Glomerular visceral epithelial cell (primary cell): ENCODE data around the gene EGFR.
"Not testable (repeated sequence)": the region's sequence is repeated elsewhere in the genome, so short reads cannot be mapped to it uniquely, and the experiment has no call there.

ENCODE experiments used
- DNase-seq: peaks from one replicate; pipeline ENCODE4 v3.0.0-alpha.2; 2016; ENCODE audit errors: extremely low spot score

Gene EGFR

GRCh38 chr7:55167296-55167695, 148.5 kb downstream of the EGFR start:
- DNase-seq = not testable (repeated sequence)

- no peak for DNase-seq
These were observed 151.7 kb downstream of the EGFR start for GRCh38 chr7:55170335-55171069.

- no peak for DNase-seq
These were observed 152.3 kb downstream of the EGFR start for GRCh38 chr7:55171157-55171556.

GRCh38 chr7:55172161-55172560, 153.3 kb downstream of the EGFR start:
- DNase-seq = no peak

- DNase-seq = no peak
These were observed 154.2 kb downstream of the EGFR start for GRCh38 chr7:55172881-55173609.

GRCh38 chr7:55173671-55174070, 154.9 kb downstream of the EGFR start:
- DNase-seq = no peak

GRCh38 chr7:55174456-55174855, 155.6 kb downstream of the EGFR start:
- DNase-seq = no peak

- DNase-seq = no peak
These were observed 156.0 kb downstream of the EGFR start for GRCh38 chr7:55174856-55175255.

- peak; percentile 45 for DNase-seq
These were observed 158.3 kb downstream of the EGFR start for GRCh38 chr7:55177068-55177530.

GRCh38 chr7:55177589-55178261, 158.9 kb downstream of the EGFR start:
- DNase-seq = no peak

GRCh38 chr7:55178292-55178862, 159.6 kb downstream of the EGFR start:
- DNase-seq = no peak

GRCh38 chr7:55178863-55179773, 160.3 kb downstream of the EGFR start:
- no peak for DNase-seq

GRCh38 chr7:55179931-55180682, 161.3 kb downstream of the EGFR start:
- DNase-seq = no peak

- no peak for DNase-seq
These were observed 162.2 kb downstream of the EGFR start for GRCh38 chr7:55180963-55181542.

- no peak for DNase-seq
These were observed 162.9 kb downstream of the EGFR start for GRCh38 chr7:55181762-55182161.

- no peak for DNase-seq
These were observed 165.1 kb downstream of the EGFR start for GRCh38 chr7:55183897-55184296.

GRCh38 chr7:55185321-55185802, 166.5 kb downstream of the EGFR start:
- DNase-seq = no peak

GRCh38 chr7:55185941-55186609, 167.3 kb downstream of the EGFR start:
- peak; percentile 90 for DNase-seq
